Measurements from ENCODE around the gene EML2. TPM values are rescaled to one million over a fixed set of nuclear protein-coding genes. Genes with fewer than 3 reads are reported as not detected.

Gene EML2
- total and polyA plus RNA-seq, 2 of the 4 experiments (the other 2 are of a cell fraction), result 11.8 to 25.3 TPM

GRCh38 chr19:45638930-45639729 lies at the start of gene EML2 (continued):
- TF ChIP-seq, protein P1, sequence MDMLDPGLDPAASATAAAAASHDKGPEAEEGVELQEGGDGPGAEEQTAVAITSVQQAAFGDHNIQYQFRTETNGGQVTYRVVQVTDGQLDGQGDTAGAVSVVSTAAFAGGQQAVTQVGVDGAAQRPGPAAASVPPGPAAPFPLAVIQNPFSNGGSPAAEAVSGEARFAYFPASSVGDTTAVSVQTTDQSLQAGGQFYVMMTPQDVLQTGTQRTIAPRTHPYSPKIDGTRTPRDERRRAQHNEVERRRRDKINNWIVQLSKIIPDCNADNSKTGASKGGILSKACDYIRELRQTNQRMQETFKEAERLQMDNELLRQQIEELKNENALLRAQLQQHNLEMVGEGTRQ (IDR thresholded peaks at IDR 0.05; ENCODE audit: low read depth, low read length), result no peak
- TF ChIP-seq NFE2L2 (IDR thresholded peaks at IDR 0.05; ENCODE audit: low read depth, low read length) (no peak), BHLHE40 (IDR thresholded peaks at IDR 0.05; ENCODE audit: low read depth, low read length) (no peak), RCOR1 (IDR thresholded peaks at IDR 0.05; ENCODE audit: insufficient replicate concordance, low read length) (no peak), FOS (IDR thresholded peaks at IDR 0.05; ENCODE audit: low read depth, low read length) (no peak), POLR2A (IDR thresholded peaks at IDR 0.05; ENCODE audit: low read depth, low read length) (no peak)
